Subcutaneous adipose tissue (tissue), 4 donors: ENCODE data around the gene SIMC1. TPM values are rescaled to one million over a fixed set of nuclear protein-coding genes. Genes with fewer than 3 reads are reported as not detected.

Source experiments
- CTCF ChIP-seq: fragments of 450-650 bp; IDR thresholded peaks from one replicate; pipeline ENCODE4 v1.5.1; 2016; ENCODE audit warnings: low read depth, mild to moderate bottlenecking, control low read depth, antibody characterized with exemption, moderate library complexity
- total RNA-seq, 4 donors: library from RNA; depleted of rRNA; stranded (reverse); fragments of >200 nt; gene quantifications; one replicate each; pipeline ENCODE4 v1.1.0, GENCODE V29; 2016

Gene SIMC1
- total RNA-seq, 4 donors from 2014 or later: 7.0 to 9.8 (median 7.9) TPM

- no peak for TF ChIP-seq CTCF
Observed at GRCh38 chr5:176365351-176366231, 127.4 kb downstream of the SIMC1 start, which contains the start of gene ARL10. Gene ARL10 (plus strand): TSS chr5:176365487. CDS start chr5:176365564, 77 bp downstream.

- TF ChIP-seq CTCF: no peak
Observed at GRCh38 chr5:176366232-176366894, 128.1 kb downstream of the SIMC1 start.

GRCh38 chr5:176368726-176369125 is 130.5 kb downstream of the SIMC1 start:
- no peak for TF ChIP-seq CTCF

GRCh38 chr5:176369934-176370711 is 131.9 kb downstream of the SIMC1 start:
- TF ChIP-seq CTCF: no peak

- no peak for TF ChIP-seq CTCF
Observed at GRCh38 chr5:176371621-176372539, 133.7 kb downstream of the SIMC1 start.

GRCh38 chr5:176373100-176373818 is 135.0 kb downstream of the SIMC1 start:
- TF ChIP-seq CTCF: no peak
